Osteocyte (in vitro differentiated cells): ENCODE data around the gene THAP9. TPM values are rescaled to one million over a fixed set of nuclear protein-coding genes. Genes with fewer than 3 reads are reported as not detected.
"Not testable (repeated sequence)": the region's sequence is repeated elsewhere in the genome, so short reads cannot be mapped to it uniquely, and the experiment has no call there.

Experiments used
- DNase-seq: peaks from one replicate; pipeline ENCODE4 v3.0.0; 2021; ENCODE audit warnings: mixed read lengths; ENCODE audit not compliant: unreplicated experiment; ENCODE audit errors: extremely low spot score
- H3K27ac Mint-ChIP-seq: one replicate; pipeline ENCODE4 v1.8.0; 2021; ENCODE audit warnings: mild to moderate bottlenecking, mixed read lengths; ENCODE audit not compliant: unreplicated experiment
- H3K27me3 Mint-ChIP-seq: one replicate; pipeline ENCODE4 v1.8.0; 2021; ENCODE audit warnings: mixed read lengths; ENCODE audit not compliant: unreplicated experiment
- H3K36me3 Mint-ChIP-seq: one replicate; pipeline ENCODE4 v1.8.0; 2021; ENCODE audit warnings: mixed read lengths; ENCODE audit not compliant: unreplicated experiment
- H3K4me1 Mint-ChIP-seq: one replicate; pipeline ENCODE4 v1.8.0; 2021; ENCODE audit warnings: mixed read lengths; ENCODE audit not compliant: unreplicated experiment
- H3K4me3 Mint-ChIP-seq: one replicate; pipeline ENCODE4 v1.8.0; 2021; ENCODE audit warnings: mild to moderate bottlenecking, moderate library complexity, mixed read lengths; ENCODE audit not compliant: unreplicated experiment
- H3K9me3 Mint-ChIP-seq: one replicate; pipeline ENCODE4 v1.8.0; 2021; ENCODE audit warnings: mixed read lengths; ENCODE audit not compliant: unreplicated experiment
- long read RNA-seq: library from polyadenylated mRNA; unstranded; transcript quantifications from one replicate; pipeline ENCODE4 v2.0.0, GENCODE V29; 2021
- total RNA-seq: library from RNA; stranded (reverse); gene quantifications from 2 replicates; pipeline ENCODE4 v1.2.1, GENCODE V29; 2021
- TF ChIP-seq, protein P1 (sequence below): fragments of 200-600 bp; sonication (generic); IDR thresholded peaks from 2 replicates; pipeline ENCODE4 v1.5.0; 2021; ENCODE audit warnings: antibody characterized with exemption, mild to moderate bottlenecking, moderate library complexity

Gene THAP9, protein sequence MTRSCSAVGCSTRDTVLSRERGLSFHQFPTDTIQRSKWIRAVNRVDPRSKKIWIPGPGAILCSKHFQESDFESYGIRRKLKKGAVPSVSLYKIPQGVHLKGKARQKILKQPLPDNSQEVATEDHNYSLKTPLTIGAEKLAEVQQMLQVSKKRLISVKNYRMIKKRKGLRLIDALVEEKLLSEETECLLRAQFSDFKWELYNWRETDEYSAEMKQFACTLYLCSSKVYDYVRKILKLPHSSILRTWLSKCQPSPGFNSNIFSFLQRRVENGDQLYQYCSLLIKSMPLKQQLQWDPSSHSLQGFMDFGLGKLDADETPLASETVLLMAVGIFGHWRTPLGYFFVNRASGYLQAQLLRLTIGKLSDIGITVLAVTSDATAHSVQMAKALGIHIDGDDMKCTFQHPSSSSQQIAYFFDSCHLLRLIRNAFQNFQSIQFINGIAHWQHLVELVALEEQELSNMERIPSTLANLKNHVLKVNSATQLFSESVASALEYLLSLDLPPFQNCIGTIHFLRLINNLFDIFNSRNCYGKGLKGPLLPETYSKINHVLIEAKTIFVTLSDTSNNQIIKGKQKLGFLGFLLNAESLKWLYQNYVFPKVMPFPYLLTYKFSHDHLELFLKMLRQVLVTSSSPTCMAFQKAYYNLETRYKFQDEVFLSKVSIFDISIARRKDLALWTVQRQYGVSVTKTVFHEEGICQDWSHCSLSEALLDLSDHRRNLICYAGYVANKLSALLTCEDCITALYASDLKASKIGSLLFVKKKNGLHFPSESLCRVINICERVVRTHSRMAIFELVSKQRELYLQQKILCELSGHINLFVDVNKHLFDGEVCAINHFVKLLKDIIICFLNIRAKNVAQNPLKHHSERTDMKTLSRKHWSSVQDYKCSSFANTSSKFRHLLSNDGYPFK
- 4.9 and 6.2 TPM in 2 replicates for total RNA-seq
- long read RNA-seq, transcript THAP9-201 (5 exons, 3,808 nt): major isoform, 13 of 20 reads
- long read RNA-seq, partial matches to known transcripts: 0 of 20 reads
- long read RNA-seq, other reads (novel, unspliced or antisense): 6 of 20 reads

DNA sequence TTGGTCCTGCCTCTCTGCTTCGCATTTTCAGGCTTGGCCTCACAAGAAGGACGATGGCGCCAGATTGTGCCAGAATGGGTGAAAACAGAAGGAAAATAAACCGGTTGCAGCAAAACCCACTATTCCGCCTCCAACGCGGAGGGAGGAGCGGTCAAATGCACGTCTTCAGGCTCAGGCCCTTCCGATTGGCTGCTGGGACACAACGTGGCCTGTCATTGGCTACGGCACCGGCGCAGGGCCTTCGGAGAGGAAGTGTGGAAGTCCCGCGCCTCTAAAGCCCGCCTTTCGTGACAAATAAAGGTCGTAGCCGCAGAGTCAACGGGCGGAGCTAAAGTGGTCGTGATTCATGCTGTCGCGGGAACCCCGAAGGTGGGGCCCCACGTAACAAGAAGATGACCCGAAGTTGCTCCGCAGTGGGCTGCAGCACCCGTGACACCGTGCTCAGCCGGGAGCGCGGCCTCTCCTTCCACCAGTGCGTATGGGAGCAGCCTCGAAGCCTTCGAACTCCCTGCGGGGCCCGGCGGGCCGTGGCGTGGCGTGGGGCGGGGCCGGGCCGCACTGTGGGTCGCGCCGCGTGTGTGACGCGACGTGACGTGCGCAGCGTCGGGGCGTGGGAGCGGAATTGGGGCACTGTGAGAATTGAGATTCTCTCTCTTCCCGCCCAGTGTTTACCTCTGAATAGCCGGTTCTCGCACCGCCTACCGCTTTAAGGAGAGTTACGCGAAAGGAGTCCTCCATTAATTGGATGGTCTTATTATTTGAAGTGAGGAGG is at the start of gene THAP9:
Gene THAP9, plus strand, starts transcription at position 325 of the 772 bp plus-strand sequence. Its CDS starts 68 bp downstream, at position 393.
- H3K36me3 Mint-ChIP-seq: peaks cover 7% of the 10 kb centered on the region
- no peaks in the 10 kb centered on the region for H3K9me3 Mint-ChIP-seq
- H3K4me1 Mint-ChIP-seq: peaks cover 37% of the 10 kb centered on the region
- no peak within 1 kb of the TSS for H3K4me3 Mint-ChIP-seq
- peak; percentile 99 for DNase-seq
- H3K27me3 Mint-ChIP-seq: no peaks in the 10 kb centered on the region
- TF ChIP-seq, protein P1, sequence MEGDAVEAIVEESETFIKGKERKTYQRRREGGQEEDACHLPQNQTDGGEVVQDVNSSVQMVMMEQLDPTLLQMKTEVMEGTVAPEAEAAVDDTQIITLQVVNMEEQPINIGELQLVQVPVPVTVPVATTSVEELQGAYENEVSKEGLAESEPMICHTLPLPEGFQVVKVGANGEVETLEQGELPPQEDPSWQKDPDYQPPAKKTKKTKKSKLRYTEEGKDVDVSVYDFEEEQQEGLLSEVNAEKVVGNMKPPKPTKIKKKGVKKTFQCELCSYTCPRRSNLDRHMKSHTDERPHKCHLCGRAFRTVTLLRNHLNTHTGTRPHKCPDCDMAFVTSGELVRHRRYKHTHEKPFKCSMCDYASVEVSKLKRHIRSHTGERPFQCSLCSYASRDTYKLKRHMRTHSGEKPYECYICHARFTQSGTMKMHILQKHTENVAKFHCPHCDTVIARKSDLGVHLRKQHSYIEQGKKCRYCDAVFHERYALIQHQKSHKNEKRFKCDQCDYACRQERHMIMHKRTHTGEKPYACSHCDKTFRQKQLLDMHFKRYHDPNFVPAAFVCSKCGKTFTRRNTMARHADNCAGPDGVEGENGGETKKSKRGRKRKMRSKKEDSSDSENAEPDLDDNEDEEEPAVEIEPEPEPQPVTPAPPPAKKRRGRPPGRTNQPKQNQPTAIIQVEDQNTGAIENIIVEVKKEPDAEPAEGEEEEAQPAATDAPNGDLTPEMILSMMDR: no peak
- H3K27ac Mint-ChIP-seq: no peak within 1 kb of the TSS

- H3K4me1 Mint-ChIP-seq: no peaks in the 10 kb centered on the region
- H3K36me3 Mint-ChIP-seq: peaks cover 66% of the 10 kb centered on the region
- peak overlapping the region; percentile 20 for H3K27ac Mint-ChIP-seq
- H3K9me3 Mint-ChIP-seq: no peaks in the 10 kb centered on the region
- no peak overlapping the region for H3K4me3 Mint-ChIP-seq
- DNase-seq: no peak
- TF ChIP-seq, protein P1: no peak
- no peaks in the 10 kb centered on the region for H3K27me3 Mint-ChIP-seq
Measured at GRCh38 chr4:82851318-82851717, 49.2 kb upstream of the THAP9 start.

- TF ChIP-seq, protein P1: peak; percentile 47
- Mint-ChIP-seq H3K36me3 (peaks cover 64% of the 10 kb centered on the region), H3K27ac (peak overlapping the region; percentile 48), H3K4me3 (no peak overlapping the region), H3K27me3 (no peaks in the 10 kb centered on the region), H3K9me3 (no peaks in the 10 kb centered on the region), H3K4me1 (no peaks in the 10 kb centered on the region)
- no peak for DNase-seq
Measured at GRCh38 chr4:82851885-82852750, 48.4 kb upstream of the THAP9 start.

GRCh38 chr4:82852751-82853285 is 47.7 kb upstream of the THAP9 start:
- Mint-ChIP-seq H3K4me1 (no peaks in the 10 kb centered on the region), H3K27ac (peak overlapping the region; percentile 2), H3K36me3 (peaks cover 64% of the 10 kb centered on the region), H3K27me3 (no peaks in the 10 kb centered on the region), H3K9me3 (no peaks in the 10 kb centered on the region), H3K4me3 (no peak overlapping the region)
- TF ChIP-seq, protein P1: no peak
- no peak for DNase-seq

GRCh38 chr4:82860487-82860886 is 40.0 kb upstream of the THAP9 start:
- not testable (repeated sequence) for DNase-seq, H3K4me3 Mint-ChIP-seq, H3K27me3 Mint-ChIP-seq, H3K9me3 Mint-ChIP-seq, H3K4me1 Mint-ChIP-seq, H3K27ac Mint-ChIP-seq
- H3K36me3 Mint-ChIP-seq: peaks cover 47% of the 10 kb centered on the region
